ENCODE measurements around the gene ACTRT1. TPM values are rescaled to one million over a fixed set of nuclear protein-coding genes. Genes with fewer than 3 reads are reported as not detected.

The ACTRT1 gene
- total RNA-seq, 4 donors from 2014 or later, result not detected

DNA sequence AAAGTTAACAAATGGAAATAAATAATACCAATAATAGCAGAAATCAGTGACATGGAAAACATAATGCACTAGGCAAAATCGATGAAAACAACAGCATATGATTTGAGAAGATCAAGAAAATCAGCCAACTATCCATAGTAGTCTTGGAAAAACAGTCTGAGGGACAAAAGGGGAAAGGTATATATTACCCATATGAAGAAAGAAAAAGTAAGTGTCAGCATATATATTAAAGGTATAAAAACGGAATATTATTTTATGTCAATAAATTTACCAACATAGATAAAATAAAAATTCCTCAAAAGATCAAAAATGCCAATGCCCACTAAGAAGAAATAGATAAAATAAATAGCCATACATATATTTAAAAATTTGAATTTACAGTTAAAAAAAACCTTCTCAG, 33.0 kb downstream of the ACTRT1 start:
- no peak for TF ChIP-seq CTCF (IDR thresholded peaks at IDR 0.05; ENCODE audit: low read depth)

GRCh38 chrX:128012015-128012414, 40.2 kb downstream of the ACTRT1 start:
- no peak for TF ChIP-seq CTCF (IDR thresholded peaks at IDR 0.05; ENCODE audit: low read depth)

DNA sequence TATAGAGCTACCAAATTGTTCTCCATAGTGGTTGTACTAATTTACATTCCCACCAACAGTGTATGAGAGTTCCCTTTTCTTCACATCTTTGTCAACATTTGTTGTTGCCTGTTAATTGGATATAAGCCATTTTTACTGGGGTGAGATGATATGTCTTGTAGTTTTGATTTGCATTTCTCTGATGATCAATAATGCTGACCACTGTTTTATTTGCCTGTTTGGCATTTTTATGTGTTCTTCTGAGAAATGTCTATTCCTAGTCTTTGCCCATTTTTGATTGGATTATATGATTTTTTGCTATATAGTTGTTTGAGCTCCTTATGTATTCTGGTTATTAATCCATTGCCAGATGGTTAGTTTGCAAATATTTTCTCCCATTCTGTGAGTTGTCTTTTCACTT, 44.3 kb downstream of the ACTRT1 start:
- no peak for TF ChIP-seq CTCF (IDR thresholded peaks at IDR 0.05; ENCODE audit: low read depth)
